GM23248 (cell line): ENCODE measurements around the gene ERAL1.

Experiments used
- EZH2 ChIP-seq: fragments of 200-600 bp; sonication (generic); IDR thresholded peaks from 2 replicates; pipeline ENCODE4 v1.6.1; 2018; ENCODE audit warnings: antibody characterized with exemption, mild to moderate bottlenecking; ENCODE audit not compliant: insufficient read depth, poor library complexity, severe bottlenecking
- EZH2phosphoT487 ChIP-seq: fragments of 200-600 bp; sonication (generic); IDR thresholded peaks from 2 replicates; pipeline ENCODE4 v1.6.1; 2018; ENCODE audit warnings: antibody characterized with exemption, moderate library complexity, mild to moderate bottlenecking, low read depth; ENCODE audit not compliant: insufficient read depth

GRCh38 chr17:28854457-28855335, at the start of gene ERAL1:
- TF ChIP-seq EZH2phosphoT487 (no peak), EZH2 (no peak)
